ENCODE measurements around the gene BANP.
"Not testable (repeated sequence)": the region's sequence is repeated elsewhere in the genome, so short reads cannot be mapped to it uniquely, and the experiment has no call there.

The BANP gene

DNA sequence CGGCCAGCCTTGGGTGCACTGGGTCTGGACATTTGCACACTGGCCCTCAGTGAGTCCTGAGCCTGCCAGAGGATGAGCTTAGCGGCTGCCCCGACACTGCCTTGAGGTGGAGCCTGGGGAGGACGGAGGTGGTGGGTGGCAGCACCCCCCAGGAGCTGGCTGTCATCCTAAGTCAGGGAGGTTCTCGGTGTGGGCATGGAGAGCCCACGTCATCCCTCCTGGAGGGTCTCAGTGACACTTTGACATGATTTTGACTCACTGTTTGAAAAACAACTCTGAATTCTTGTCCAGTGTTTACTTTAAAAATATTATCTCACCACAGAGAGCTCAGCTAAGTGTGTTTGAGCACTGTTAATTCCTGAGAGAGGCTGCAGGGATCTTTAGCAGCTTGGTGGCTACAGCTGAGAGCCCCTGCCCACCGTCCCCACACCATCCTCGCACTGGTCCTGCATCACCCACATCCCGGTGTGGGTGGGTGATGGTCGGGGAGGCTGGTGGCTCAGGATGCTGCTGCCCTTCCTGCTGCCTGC lies 63.1 kb downstream of the BANP start:
- in situ Hi-C loops (cut with MboI; ENCODE audit: low pct_unique_long_range_greater_than_20kb, low sequenced_read_pairs, unreplicated experiment) = no loop called here
- TF ChIP-seq, protein P1, sequence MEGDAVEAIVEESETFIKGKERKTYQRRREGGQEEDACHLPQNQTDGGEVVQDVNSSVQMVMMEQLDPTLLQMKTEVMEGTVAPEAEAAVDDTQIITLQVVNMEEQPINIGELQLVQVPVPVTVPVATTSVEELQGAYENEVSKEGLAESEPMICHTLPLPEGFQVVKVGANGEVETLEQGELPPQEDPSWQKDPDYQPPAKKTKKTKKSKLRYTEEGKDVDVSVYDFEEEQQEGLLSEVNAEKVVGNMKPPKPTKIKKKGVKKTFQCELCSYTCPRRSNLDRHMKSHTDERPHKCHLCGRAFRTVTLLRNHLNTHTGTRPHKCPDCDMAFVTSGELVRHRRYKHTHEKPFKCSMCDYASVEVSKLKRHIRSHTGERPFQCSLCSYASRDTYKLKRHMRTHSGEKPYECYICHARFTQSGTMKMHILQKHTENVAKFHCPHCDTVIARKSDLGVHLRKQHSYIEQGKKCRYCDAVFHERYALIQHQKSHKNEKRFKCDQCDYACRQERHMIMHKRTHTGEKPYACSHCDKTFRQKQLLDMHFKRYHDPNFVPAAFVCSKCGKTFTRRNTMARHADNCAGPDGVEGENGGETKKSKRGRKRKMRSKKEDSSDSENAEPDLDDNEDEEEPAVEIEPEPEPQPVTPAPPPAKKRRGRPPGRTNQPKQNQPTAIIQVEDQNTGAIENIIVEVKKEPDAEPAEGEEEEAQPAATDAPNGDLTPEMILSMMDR (IDR thresholded peaks at IDR 0.05; ENCODE audit: extremely low read depth, insufficient read depth, missing control alignments) = no peak
- no peak for DNase-seq (ENCODE audit: low spot score)

DNA sequence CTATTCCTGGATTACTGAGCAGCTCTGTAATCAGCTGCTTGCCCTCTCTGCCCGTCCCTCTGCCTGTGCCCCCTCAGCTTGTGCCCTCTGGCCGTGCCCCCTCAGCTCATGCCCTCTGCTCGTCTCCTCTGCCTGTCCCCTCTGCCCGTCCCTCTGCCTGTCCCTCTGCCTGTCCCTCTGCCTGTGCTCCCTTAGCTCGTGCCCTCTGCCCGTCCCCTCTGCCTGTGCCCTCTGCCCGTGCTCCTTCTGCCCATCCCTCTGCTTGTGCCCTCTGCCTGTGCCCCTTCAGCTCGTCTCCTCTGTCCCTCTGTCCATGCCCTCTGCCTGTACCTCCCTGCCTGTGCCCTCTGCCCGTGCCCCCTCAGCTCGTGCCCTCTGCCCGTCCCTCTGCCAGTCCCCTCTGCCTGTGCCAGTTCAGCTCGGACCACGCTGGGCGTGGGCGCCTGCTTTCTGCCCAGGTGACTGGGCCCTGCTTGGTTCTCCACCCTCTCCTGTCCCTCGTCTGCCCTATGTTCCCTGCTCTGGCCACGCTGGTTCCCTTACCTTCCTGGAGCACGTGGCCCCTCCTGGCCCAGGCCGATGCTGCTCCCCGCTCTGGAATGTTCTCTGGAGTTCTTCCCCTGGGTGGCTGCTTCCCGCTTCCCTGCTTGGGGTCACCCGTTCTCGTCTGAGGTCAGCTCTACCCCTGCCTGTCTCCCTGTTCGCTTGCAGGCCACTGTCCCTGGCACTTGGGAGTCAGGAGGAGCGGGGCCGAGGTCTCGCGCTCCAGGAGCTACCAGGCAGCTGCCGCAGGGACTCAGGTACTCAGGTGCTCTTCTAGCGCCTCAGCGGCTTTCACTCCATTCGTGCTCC lies 63.9 kb downstream of the BANP start:
- no peak for DNase-seq (ENCODE audit: low spot score)
- TF ChIP-seq, protein P1 (IDR thresholded peaks at IDR 0.05; ENCODE audit: extremely low read depth, insufficient read depth, missing control alignments) = no peak
- in situ Hi-C loops (cut with MboI; ENCODE audit: low pct_unique_long_range_greater_than_20kb, low sequenced_read_pairs, unreplicated experiment) = no loop called here

DNA sequence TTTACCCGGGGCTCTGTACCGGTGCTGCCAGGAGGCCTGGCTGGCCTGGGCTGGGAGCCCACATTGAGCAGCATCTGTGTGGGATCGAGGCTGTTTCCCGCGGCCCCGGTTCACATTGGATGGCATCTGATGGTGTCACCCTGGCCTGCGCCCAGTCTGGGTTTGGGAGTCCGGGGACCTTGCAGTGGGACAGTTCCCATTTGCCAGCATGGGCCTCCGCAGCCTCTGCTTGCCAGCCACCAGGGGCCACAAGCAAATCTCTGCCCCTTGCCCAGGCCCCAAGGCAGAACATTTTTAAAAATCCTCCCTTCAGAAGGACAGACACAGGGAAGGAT lies 64.5 kb downstream of the BANP start:
- TF ChIP-seq, protein P1 (IDR thresholded peaks at IDR 0.05; ENCODE audit: extremely low read depth, insufficient read depth, missing control alignments) = no peak
- no peak for DNase-seq (ENCODE audit: low spot score)
- in situ Hi-C loops (cut with MboI; ENCODE audit: low pct_unique_long_range_greater_than_20kb, low sequenced_read_pairs, unreplicated experiment) = no loop called here

DNA sequence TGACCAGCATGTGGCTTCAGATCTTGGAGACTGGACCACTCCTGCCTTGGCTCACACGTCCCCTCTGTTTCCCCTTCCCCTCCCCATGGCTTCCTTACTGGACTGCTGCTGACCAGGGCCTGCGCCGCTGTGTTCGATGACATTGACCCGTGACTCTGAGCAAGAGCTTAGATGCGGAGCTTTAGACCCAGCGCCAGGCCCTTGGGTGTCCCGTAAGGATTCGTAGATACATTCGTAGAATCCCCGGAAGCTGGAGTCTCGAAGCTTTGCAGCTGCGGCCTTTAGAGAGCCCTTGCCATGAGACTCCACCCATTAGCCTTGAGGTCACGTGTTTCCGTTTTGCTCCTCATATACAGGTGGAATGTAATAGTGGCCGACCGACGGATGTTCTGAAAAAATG lies 65.2 kb downstream of the BANP start:
- DNase-seq (ENCODE audit: low spot score); in situ Hi-C loops (cut with MboI; ENCODE audit: low pct_unique_long_range_greater_than_20kb, low sequenced_read_pairs, unreplicated experiment): not testable (repeated sequence)

DNA sequence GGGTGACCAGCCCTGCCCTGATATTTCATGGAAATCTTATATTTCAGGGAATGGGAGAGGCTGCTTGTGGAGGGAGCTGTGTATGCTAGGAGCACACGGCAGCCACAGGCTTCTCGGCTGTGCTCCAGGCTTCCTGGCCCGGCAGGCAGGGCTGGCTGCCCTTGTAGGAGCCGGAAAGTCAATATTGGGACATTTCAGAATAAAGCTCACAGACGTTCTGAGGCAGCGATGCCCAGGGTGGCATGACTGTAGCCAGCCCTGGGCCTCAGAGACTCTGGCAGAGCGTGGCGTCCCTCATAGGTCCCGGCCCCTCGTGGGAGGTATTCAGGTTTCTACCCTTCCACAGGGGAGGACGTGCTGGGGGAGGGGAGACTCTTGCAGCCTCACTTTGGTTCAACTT lies 65.7 kb downstream of the BANP start:
- TF ChIP-seq, protein P1 (IDR thresholded peaks at IDR 0.05; ENCODE audit: extremely low read depth, insufficient read depth, missing control alignments) = no peak
- in situ Hi-C loops (cut with MboI; ENCODE audit: low pct_unique_long_range_greater_than_20kb, low sequenced_read_pairs, unreplicated experiment) = no loop called here
- no peak for DNase-seq (ENCODE audit: low spot score)

- TF ChIP-seq, protein P1 (IDR thresholded peaks at IDR 0.05; ENCODE audit: extremely low read depth, insufficient read depth, missing control alignments) = no peak
- DNase-seq (ENCODE audit: low spot score) = no peak
- in situ Hi-C loops (cut with MboI; ENCODE audit: low pct_unique_long_range_greater_than_20kb, low sequenced_read_pairs, unreplicated experiment) = no loop called here
Observed at GRCh38 chr16:88017587-88018101, 66.4 kb downstream of the BANP start.

- in situ Hi-C loops (cut with MboI; ENCODE audit: low pct_unique_long_range_greater_than_20kb, low sequenced_read_pairs, unreplicated experiment); DNase-seq (ENCODE audit: low spot score): not testable (repeated sequence)
Observed at GRCh38 chr16:88018382-88018781, 67.1 kb downstream of the BANP start.

DNA sequence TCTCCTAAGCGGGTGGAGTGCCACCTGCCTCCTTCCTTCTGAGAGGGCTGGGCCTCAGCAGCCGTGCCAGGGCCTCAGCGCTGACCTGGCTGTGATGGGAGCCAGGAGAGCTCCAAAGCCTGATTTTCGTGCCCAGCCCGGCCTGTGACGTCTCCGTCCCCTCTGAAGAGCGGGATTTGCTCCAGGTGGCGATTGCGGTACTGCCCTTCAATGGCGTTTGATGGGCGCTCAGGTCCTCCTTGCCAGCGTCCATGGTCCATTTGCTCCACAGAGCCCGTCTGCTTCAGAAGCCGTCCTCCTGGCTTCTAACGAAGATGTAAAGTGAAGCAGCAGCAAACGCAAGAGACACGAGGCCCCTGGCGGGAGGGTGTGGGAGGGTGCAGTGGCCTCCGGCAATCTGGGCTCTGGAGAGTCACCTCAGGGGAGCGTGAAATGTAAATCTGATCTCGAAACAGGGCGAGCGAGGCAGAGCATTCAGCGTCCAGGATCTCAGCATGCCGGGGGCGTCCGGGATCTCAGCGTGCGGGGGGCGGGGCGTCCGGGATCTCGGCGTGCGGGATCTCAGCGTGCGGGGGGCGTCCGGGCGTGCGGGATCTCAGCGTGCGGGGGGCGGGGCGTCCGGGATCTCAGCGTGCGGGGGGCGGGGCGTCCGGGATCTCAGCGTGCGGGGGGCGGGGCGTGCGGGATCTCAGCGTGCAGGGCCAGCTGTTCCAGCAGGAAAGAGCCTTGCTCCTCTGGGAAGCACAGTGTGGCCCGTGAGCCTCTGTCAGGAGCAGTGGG lies 68.0 kb downstream of the BANP start:
- in situ Hi-C loops (cut with MboI; ENCODE audit: low pct_unique_long_range_greater_than_20kb, low sequenced_read_pairs, unreplicated experiment); DNase-seq (ENCODE audit: low spot score): not testable (repeated sequence)

All from GM13977 (cell line).